HG03520 (cell line): ENCODE results near the gene TMEM170B.
A peak's percentile ranks its signal among the peaks of the same experiment; 100 is the strongest.

Source experiments
- ATAC-seq: cut with Tn5 transposase; IDR thresholded peaks from one replicate; pipeline ENCODE4 v1.9.1; 2021; ENCODE audit warnings: mild to moderate bottlenecking, moderate library complexity; ENCODE audit not compliant: unreplicated experiment

TMEM170B gene, protein sequence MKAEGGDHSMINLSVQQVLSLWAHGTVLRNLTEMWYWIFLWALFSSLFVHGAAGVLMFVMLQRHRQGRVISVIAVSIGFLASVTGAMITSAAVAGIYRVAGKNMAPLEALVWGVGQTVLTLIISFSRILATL

DNA sequence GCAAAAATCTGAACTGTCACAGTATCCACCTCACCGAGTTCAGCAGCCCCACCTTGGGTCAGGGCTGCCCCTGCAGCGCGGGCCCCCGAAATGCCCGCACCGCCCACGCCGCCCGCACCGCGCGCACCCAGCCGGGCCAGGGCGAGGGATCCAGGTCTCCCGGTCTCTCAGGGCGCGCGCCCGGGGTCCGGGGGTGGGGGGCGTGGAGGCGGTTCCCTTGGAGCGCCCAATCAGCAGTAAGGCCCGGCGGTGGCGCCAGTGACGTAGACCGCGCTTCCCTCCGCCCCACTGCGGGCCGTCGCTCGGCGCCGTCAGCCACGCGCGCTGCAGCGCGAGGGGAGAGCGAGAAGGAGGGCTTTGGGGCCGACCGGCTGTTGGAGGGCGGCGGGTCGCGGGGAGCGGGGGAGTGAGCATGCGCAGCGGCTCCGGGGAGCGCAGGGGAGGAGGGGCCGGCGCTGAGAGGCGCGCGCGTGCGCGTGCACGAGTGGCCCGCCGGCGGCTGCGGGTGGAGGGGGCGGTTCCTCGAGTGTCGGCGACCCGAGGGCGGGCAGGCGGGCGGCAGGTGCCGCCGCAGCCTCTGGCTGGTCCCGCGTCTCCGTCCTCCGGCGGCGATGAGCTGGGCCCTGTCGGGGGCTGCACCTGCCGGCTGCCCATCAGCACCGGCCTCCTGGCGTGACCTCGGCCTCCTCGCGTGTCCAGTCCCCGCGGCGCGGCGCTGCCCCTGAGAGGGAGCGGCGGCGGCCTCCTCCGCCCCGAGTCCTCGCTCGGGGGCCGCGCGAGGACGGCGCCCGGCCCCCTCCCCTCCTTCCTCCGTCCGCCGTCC, at the start of gene TMEM170B:
TSS of gene TMEM170B (plus strand) at position 521 of the 823 bp plus-strand sequence. CDS start 529 bp downstream, outside the sequence.
- peak; percentile 96 for ATAC-seq

DNA sequence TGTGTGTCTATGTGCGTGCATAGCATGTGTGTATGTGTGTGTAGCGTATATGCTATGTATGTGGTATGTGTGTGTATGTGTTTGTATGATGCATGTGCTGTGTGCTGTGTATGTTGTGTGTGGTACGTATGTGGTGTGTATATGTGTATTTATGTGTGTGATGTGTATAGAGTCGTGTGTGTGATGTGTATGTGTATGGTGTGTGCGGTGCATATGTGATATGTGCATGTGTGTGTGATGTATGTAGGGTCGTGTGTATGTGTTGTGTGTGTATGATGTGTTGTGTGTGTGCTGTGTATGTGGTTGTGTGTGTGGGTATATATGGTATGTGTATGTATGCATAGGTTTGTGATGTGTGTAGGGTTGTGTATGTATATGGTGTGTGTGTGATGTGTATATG, 46.6 kb upstream of the TMEM170B start:
- no peak for ATAC-seq

DNA sequence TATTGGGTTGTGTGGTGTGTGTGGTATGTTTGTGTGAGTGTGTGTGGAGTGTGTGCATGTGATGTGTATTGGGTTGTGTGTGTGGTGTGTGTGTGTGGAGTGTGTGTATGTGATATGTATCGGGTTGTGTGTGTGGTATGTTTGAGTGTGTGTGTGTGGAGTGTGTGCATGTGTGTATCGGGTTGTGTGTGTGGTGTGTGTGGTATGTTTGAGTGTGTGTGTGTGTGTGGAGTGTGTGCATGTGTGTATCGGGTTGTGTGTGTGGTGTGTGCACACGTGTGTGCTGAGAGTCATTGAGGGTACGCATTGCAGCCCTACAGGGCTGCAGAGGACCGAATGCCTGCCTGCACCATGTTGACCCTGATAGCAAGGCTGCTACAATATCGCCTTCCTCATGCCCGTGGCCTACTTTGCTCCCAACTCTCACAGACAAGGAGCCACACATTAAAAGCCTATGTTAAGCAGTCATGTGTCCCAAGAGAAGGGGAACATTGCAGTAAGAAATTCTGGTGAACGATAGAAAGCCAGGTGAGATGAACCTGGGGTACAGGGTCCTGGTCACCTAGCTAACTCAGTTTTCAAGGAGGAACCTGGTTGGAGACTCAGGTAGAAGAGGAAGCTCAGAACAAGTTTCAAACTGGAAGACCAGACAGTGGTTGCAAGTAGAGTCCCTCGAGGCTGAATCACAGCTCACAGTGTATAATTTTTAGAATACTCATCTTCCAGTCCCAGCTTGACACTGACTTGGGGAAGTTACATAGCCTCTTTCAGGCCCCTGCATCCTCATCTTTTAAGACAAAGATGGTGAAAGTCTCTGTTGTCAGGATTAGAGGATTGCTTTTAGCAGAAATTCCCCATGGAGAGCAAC, 45.7 kb upstream of the TMEM170B start:
- no peak for ATAC-seq

DNA sequence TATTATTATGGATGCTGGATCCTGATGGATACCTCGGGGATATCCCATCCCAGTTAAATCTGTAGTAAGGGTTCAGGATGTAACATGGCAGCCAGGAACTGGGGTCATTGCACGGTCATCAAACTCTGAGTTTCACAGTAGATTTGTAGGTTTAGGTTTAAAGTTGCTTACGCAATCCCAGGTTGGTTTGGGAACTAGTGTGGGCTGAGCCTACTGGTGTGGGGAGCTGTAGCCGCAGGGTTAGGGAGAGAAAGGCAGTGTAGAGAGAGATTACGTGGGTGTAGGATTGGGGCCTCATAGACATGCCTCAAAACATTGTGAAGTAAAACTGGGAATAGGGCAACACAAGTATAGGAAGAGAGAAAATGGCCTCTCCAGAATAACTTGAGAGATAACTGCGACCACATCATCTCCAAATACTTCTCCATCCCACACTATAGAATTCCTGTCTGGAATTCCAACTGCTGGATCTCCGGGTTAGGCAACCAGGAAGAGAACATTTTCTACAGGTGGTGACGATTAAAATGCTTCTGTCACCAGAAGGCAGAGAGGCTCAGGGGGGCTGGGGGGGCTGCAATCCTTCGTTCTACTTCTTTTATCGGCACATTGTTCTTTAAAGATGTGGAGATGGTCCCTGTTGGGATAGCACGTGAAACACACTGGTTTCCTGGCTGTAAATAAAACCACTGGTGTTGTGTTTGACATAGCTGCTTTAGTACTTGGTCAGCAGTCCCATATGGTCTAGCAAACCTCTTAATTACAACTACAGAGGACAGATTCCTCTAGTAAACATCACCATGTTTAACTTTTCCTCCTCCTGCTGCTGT, 44.9 kb upstream of the TMEM170B start:
- ATAC-seq = no peak

DNA sequence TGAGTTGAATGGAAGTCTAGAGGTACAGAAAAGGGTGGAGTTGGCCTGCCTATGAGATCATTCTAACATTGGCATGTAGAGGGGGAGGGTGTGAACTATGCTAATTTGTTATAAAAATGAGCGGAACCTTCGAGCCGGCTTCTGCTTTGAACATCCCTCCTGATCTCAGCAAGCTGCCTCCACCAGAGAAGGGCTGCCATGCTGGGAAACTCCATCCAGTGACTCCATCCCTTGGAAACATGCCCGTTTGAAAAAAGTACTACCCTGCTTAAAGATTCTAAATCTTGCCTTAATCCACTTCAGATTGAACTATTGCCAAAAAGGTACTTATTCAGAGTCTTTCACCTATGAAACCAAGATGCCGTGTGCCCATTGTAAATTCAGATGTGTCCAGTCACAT, 43.6 kb upstream of the TMEM170B start:
- ATAC-seq = no peak

DNA sequence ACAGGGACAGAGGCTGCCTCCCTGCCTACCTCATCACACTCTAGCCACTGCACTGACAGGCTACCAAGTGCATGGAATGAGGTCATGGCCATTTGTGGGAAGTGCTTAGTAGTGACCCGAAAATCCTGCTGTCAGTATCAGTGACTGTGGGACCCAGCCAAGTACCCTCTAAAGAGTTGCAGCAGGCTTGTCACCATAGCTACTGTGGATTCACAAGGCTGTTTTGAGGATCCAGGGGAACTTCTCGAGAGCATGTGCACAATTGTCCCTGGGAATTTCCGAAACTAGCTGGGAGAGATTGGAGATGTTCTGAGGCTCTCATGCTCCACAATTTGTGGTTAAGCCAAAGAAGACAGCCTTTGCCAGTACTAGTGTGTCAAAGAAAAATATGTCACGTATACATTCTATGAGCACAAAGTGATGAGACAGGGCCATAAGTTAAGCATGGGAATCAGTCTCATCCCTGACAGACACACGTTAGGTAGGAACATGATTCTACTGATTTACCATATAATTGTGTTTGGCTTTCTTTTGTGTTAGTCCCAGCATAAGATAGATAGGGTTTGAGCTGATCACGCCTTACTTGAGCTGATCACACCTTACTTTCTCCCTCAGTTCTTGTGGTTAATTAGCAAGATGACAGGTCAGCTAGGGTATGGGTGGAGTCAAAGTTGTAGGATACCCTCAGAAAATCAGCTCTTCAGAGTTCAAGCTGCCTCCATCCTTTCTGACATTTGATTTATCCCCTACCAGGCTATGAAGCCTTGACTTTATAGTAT, 42.6 kb upstream of the TMEM170B start:
- ATAC-seq = no peak

DNA sequence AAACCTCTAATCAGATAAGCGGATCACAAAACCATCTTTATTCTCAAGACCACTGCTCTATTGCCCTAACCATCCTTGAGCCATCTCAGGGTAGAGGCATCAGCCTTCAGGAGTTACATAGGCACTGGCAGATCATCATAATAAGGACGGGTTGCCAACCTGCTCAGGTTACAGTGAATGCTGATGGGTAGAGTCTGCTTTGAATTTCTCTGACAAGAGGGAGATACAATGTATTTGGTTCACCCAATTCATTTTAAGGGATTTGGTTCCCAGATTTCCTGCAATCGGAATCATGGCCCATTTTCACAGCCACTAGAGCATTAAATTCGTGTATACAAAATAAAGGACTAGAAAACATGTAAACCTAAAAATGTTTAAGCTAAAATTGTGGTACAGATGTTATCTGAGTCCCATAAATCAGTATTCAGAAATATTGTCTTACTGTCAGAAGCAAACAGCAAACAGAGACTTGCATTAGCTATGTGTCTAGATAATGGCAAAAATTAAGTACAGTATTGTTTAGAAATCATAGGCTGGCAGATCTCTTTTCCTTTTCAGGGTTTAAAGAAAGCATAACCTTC, 41.9 kb upstream of the TMEM170B start:
- ATAC-seq = no peak

DNA sequence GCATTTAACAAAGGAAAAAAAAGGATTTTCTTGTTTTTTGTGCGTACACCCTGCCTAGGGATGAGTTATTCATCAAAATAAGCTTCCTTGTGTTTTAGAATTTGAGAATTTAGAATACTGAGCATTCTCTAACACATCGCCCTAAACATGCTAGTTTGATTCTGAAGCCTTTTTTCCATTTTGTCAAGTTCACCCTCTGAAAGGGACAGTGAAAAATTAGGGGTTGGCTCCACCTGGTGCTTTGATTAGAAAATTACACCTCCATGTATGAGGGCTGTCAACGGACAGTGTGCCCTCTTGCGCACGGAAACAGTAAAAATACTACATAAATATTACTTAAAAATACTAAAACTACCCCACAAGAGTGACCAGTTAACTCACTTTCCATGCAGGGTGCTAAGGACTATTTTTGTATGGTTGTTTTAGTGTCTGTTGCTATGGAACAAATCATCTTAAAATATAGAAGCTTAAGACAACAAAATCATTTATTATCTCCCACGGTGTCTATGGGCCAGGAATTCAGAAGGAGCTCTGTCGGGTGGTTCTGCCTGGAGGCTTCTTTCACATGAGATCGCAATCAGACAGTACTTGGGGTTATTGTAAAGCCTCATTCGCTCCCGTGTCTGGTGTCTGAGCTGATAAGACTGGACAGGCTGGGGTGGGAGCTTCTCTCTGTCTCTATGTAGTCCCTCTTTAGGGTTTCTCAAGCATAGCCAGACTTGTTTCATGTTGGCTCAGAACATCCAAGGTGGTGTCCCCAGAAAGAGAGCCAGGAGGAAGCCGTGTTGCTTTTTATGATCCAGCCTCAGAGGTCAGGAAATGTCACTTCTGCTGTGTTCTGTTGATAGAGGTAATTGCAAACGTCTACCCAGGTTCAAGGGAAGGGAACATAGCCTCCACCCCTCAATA, 41.1 kb upstream of the TMEM170B start:
- ATAC-seq = peak; percentile 60

DNA sequence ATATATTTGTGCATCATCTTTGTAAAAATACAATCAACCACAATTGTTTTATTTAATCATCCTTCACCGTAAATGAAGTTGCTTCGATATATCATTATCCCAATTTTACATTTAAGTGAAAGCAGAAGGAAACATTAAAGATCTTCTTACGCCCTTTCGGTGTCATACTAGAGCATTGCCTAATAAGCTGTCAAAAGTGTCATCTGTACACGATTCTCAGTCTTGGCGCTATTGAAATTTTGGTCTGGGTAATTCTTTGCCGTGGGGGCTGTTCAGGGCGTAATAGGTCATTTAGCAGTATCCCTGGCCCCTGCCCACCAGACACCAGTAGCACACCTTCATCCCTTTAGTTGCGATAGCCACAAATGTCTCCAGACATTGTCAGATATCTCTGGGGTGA, 40.4 kb upstream of the TMEM170B start:
- no peak for ATAC-seq

DNA sequence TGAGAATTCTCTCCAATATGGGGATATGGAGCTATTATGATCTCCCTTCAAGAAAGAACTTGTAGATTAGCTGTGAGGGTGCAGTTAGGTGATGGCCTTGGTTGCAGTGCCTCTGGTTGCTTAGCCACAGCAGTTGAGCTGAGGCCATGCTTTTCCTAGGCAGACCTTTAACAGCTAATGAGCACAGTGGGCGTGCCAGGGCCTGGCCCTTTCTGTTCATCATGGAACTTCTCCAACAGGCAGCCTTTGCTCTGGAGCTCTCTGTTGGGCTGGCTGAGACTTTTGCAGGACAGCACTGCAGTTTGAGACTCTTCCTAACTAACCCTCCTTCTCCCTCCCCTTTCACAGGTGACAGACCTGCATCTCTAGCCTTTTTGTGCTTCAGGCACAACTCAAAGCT, 39.7 kb upstream of the TMEM170B start:
- ATAC-seq = no peak

DNA sequence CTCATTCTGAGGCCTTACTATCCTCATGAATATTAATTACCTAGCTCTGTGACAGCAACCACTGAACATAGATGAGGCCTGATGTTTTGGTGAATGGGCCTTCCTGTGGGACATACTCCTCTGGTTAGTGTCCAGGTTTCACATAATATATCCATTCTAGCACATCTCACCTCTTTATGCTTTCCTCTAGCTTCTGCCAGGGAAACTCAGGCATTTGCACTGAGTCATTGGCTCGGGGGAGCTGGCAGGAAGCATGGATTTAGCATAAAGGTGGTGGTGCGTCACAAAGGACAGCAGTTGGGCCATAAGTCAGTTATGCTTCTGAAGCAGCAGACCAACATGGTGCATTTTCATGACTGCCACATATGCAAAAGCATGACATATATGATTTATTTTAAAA, 37.5 kb upstream of the TMEM170B start:
- no peak for ATAC-seq

DNA sequence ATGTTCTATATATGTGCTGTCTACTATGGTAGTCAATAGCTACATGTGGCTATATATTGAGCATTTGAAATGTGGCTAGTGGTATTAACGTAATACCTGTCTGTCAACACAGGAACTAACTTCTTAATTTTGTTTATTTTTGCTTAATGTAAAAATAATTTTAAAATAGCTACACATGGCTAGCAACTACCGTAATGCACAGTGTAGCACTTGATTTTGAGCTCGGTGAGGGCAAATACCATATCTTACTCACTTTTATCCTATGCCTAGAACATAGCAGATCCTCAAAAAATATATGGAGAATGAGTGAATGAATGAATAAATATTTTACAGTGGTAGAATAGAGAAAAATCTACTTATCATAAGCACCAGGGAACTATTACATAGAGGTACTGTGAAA, 28.1 kb upstream of the TMEM170B start:
- ATAC-seq = no peak

DNA sequence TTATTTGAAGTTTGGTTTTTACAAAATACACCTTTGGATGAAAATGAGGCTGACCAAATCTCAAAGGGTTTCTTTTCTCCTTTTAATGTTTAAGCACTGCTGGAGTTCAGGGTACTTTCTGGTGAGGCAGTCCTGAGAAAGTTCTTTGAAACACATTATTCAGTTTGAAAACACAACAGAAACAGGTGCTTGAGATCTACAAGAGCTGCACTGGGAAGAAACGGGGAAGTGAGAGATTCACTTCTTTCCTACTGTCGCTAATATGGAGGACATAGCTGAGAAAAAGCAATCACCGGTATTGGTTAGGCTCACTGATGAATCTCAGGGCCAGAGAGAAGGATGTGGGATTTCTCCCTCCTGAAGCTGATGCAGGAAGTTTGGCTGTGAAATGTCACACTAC, 22.9 kb upstream of the TMEM170B start:
- peak; percentile 80 for ATAC-seq

DNA sequence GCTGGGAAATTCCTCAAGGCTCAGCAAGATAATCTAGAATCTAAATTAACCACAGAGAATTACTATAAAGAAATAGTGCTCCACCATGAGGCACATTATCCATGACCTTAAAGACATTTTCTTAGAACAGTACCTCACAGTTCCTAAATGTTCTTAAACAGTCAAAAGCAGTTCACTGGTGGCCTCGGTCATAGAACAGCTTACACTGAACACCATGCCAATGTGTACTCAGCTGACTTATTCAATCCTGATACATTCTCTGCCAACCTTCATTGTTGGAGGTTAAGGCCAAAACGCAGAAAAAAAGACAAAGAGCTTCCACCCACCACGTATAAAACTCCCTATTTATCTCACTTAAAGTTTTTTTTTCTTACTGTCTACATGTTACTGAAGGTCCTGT, 21.8 kb upstream of the TMEM170B start:
- no peak for ATAC-seq

DNA sequence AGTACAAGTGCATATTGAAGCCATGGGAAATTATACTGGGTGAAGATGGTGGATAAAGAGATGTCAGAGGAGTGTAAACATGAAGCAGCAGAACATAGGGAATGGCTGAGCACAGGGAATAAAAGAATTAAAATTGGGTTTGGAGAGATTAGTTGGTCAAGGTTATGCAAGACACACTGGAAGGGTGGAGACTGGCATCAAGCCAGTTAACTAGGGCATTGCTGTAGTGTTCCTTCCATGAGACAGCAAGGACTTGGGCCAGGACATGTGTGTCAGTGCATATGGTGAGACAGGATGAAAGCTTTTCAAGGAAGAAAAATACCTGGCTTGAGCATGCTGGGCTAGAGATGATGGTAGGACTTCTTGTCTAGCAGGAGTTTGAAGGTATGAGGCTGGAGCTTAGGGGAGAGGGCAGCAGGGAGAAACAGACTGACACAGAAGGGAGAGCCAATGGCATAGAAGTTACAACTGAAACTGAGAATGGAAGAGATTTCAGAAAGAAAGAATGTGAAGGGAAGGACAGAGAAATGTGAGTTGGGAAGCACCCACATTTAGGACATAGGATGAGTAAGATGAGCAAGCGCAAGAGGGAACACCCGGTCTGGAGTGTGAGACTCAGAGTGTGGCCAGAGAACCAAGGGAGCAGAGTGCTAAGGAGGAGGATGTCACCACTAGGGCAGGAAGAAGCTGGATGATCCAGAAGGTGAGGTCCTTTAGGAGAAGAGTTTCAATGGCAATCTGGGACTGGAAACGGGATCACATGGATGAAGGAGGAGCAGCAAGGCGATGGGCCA, 14.5 kb upstream of the TMEM170B start:
- ATAC-seq = no peak

DNA sequence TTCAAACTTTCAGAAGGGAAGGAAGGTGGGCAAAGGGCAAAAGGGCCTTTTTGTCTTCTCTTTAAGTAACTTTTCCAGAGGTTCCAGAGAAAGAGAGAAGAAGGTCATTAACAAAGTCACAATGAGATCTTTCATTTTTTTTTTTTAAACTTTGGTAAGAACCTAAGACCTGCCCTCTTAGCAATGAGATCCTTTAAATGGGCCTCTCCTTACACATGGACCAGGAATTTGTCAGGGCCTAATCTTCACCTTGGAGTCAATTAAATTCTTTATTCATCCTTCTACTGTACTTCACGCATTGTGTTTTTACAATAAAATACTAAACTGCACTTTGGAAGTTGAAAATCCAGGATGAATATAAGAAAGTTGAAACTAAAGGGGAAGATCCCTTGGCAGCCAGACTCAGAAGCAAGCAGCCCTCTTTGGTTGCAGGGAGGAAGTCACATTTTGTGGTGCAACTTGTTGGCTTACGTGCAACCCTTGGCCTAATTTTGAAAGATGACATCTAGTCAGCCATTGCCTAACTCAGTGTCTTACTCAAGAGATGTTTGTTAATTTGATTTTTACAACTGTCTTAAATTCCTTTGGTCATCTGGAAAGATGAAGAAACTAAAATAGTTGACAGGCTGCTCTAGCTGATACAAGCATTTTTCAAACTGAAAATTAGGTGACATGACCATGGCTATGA, 11.9 kb upstream of the TMEM170B start:
- no peak for ATAC-seq

DNA sequence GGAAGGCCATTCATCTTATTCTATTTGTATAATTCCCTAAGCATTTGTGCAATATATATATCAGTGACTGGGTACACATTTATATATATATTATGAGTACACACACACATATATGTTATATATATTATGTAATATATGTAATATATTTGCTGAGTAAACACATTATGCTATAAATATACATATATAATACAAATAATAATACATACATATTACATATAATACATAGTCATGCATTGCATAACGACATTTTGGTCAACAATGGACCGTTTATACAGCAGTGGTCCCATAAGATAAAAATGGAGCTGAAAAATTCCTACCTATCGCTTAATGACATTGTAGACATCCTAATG, 11.4 kb upstream of the TMEM170B start:
- ATAC-seq = no peak
